Caco-2 (cell line): ENCODE results near the gene LRRC41. TPM values are rescaled to one million over a fixed set of nuclear protein-coding genes. Genes with fewer than 3 reads are reported as not detected.
"Not testable (repeated sequence)": the region's sequence is repeated elsewhere in the genome, so short reads cannot be mapped to it uniquely, and the experiment has no call there.

ENCODE experiments used
- BruUV-seq: library from RNA; stranded (reverse); fragments of 400-500 nt; replicated peaks from 2 replicates; lab custom pipeline; 2021; lab: Mats Ljungman, UMichigan
- CTCF ChIA-PET: fragments of 300-600 bp; sonication (Branson Sonifier 250); formaldehyde crosslinking; loops from one replicate; lab custom pipeline; 2022; ENCODE audit warnings: antibody characterized with exemption; lab: Charles Lee
- POLR2A ChIA-PET: fragments of 300-600 bp; sonication (Branson Sonifier 250); formaldehyde crosslinking; loops from one replicate; lab custom pipeline; 2022; ENCODE audit warnings: antibody characterized with exemption; lab: Charles Lee
- DNase-seq, 2 experiments: peaks; one replicate each; pipeline versions ENCODE4 v3.0.0 to v3.0.0-alpha.2; 2020 to 2022
- H3K27me3 ChIP-seq: replicated peaks from 2 replicates; pipeline ENCODE4 v1.6.0; 2011; ENCODE audit warnings: low read length; ENCODE audit not compliant: control insufficient read depth, insufficient read depth
- H3K36me3 ChIP-seq: 2 replicates; pipeline ENCODE4 v1.5.1; 2011; ENCODE audit warnings: low read length; ENCODE audit not compliant: control insufficient read depth, insufficient read depth
- H3K4me1 ChIP-seq: fragments of 250-450 bp; sonication (Bioruptor Pico); 2 replicates; pipeline ENCODE4 v1.5.1; 2020; ENCODE audit warnings: mild to moderate bottlenecking
- H3K4me3 ChIP-seq: 2 replicates; pipeline ENCODE4 v1.5.1; 2011; ENCODE audit warnings: low read depth, mild to moderate bottlenecking, control low read depth, low read length
- H3K9me3 ChIP-seq: fragments of 250-450 bp; sonication (Bioruptor Pico); 2 replicates; pipeline ENCODE4 v1.5.1; 2020; ENCODE audit warnings: mild to moderate bottlenecking, moderate library complexity
- H3K27ac Mint-ChIP-seq: one replicate; pipeline ENCODE4 v1.8.0; 2022; ENCODE audit warnings: mixed read lengths; ENCODE audit not compliant: unreplicated experiment
- H3K27me3 Mint-ChIP-seq: one replicate; pipeline ENCODE4 v1.8.0; 2022; ENCODE audit warnings: mixed read lengths; ENCODE audit not compliant: insufficient read depth, unreplicated experiment
- H3K36me3 Mint-ChIP-seq: one replicate; pipeline ENCODE4 v1.8.0; 2022; ENCODE audit warnings: mild to moderate bottlenecking, mixed read lengths; ENCODE audit not compliant: insufficient read depth, unreplicated experiment
- H3K4me1 Mint-ChIP-seq: one replicate; pipeline ENCODE4 v1.8.0; 2022; ENCODE audit warnings: low read depth, mixed read lengths; ENCODE audit not compliant: unreplicated experiment
- H3K4me3 Mint-ChIP-seq: one replicate; pipeline ENCODE4 v1.8.0; 2022; ENCODE audit warnings: mild to moderate bottlenecking, moderate library complexity, mixed read lengths; ENCODE audit not compliant: unreplicated experiment
- H3K9me3 Mint-ChIP-seq: one replicate; pipeline ENCODE4 v1.8.0; 2022; ENCODE audit warnings: mixed read lengths; ENCODE audit not compliant: unreplicated experiment
- intact Hi-C: fragments of 100-400 bp; cut with micrococcal nuclease; formaldehyde crosslinking; loops from one replicate; pipeline ENCODE4 v1.10.0; 2022; ENCODE audit not compliant: unreplicated experiment
- total RNA-seq: library from RNA; stranded (reverse); gene quantifications from 2 replicates; pipeline ENCODE4 v1.2.3, GENCODE V29; 2022
- TF ChIP-seq, protein P1 (sequence below), 2 experiments: fragments of 200-600 bp in 1 of 2; IDR thresholded peaks; 1 replicate in 1 of 2; 2 replicates in 1 of 2; pipeline versions ENCODE4 v1.5.1 to v1.8.0; 2011 to 2022; ENCODE audit warnings: antibody characterized with exemption in 1 of 2, control low read depth in 1 of 2, inconsistent platforms in 1 of 2, low read depth in 1 of 2, low read length in 1 of 2, mild to moderate bottlenecking in 1 of 2, moderate library complexity in 1 of 2; ENCODE audit not compliant: insufficient read depth in 1 of 2, severe bottlenecking in 1 of 2, unreplicated experiment in 1 of 2

LRRC41 gene
- total RNA-seq, 1 experiment from 2014 or later = 41.7 TPM

DNA sequence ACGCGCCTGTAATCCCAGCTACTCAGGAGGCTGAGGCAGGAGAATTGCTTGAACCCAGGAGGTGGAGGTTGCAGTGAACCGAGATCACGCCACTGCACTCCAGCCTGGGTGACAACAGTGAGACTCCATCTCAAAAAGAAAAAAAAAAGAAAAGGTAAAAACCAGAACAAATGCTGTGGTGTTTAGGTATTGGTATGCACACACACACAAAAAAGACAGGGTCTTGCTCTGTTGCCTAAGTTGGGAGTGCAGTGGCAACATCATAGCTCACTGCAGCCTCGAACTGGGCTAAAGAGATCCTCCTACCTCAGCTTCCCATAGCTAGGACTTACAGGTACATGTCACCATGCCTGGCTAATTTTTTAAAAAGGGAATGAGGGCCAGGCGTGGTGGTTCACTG, 15.9 kb upstream of the LRRC41 start:
- H3K27me3 Mint-ChIP-seq, H3K4me1 Mint-ChIP-seq, H3K4me3 ChIP-seq, POLR2A ChIA-PET, H3K36me3 ChIP-seq, BruUV-seq, H3K9me3 ChIP-seq, H3K27me3 ChIP-seq, H3K9me3 Mint-ChIP-seq, H3K27ac Mint-ChIP-seq, DNase-seq, intact Hi-C loops, H3K4me1 ChIP-seq, CTCF ChIA-PET, H3K4me3 Mint-ChIP-seq: not testable (repeated sequence)
- H3K36me3 Mint-ChIP-seq = peaks cover 20% of the 10 kb centered on the region

DNA sequence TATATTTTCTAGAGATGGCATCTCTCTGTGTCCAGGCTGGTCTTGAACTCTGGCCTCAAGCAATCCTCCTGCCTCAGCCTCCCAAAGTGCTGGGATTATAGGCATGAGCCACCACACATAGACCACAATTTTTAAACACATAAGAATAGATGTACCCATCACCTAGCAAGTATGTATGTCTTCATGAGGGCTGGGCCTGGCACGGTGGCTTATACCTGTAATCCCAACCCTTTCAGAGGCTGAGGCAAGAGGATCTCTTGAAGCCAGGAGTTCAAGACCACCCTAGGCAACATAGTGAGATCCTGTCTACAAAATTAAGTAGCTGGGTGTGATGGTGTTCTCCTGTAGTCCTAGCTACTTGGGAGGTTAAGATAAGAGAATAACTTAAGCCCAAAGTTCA, 13.9 kb upstream of the LRRC41 start:
- no TSS peak for BruUV-seq
- POLR2A ChIA-PET = interaction anchor here (0.7 kb wide), 1 partner anchor 55 kb away, joined by 3 read pairs; no protein-coding TSS in a partner anchor
- Mint-ChIP-seq H3K27me3 (no peaks in the 10 kb centered on the region), H3K9me3 (no peaks in the 10 kb centered on the region), H3K4me1 (peaks cover 8% of the 10 kb centered on the region), H3K36me3 (peaks cover 39% of the 10 kb centered on the region), H3K4me3 (no peak overlapping the region), H3K27ac (no peak overlapping the region)
- no peaks in the 10 kb centered on the region for H3K27me3 ChIP-seq
- intact Hi-C loops = no loop called here
- CTCF ChIA-PET = no interaction called here
- TF ChIP-seq, protein P1, sequence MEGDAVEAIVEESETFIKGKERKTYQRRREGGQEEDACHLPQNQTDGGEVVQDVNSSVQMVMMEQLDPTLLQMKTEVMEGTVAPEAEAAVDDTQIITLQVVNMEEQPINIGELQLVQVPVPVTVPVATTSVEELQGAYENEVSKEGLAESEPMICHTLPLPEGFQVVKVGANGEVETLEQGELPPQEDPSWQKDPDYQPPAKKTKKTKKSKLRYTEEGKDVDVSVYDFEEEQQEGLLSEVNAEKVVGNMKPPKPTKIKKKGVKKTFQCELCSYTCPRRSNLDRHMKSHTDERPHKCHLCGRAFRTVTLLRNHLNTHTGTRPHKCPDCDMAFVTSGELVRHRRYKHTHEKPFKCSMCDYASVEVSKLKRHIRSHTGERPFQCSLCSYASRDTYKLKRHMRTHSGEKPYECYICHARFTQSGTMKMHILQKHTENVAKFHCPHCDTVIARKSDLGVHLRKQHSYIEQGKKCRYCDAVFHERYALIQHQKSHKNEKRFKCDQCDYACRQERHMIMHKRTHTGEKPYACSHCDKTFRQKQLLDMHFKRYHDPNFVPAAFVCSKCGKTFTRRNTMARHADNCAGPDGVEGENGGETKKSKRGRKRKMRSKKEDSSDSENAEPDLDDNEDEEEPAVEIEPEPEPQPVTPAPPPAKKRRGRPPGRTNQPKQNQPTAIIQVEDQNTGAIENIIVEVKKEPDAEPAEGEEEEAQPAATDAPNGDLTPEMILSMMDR (IDR thresholded peaks at IDR 0.05; ENCODE audit: insufficient read depth in 1 of 2, low read depth in 1 of 2, low read length in 1 of 2, severe bottlenecking in 1 of 2, unreplicated experiment in 1 of 2) = no peak
- H3K4me1 ChIP-seq = peaks cover 5% of the 10 kb centered on the region
- DNase-seq = no peak
- H3K4me3 ChIP-seq = no peak overlapping the region
- no peaks in the 10 kb centered on the region for H3K9me3 ChIP-seq
- no peaks in the 10 kb centered on the region; the same call in 1 of the 2 replicates for H3K36me3 ChIP-seq

DNA sequence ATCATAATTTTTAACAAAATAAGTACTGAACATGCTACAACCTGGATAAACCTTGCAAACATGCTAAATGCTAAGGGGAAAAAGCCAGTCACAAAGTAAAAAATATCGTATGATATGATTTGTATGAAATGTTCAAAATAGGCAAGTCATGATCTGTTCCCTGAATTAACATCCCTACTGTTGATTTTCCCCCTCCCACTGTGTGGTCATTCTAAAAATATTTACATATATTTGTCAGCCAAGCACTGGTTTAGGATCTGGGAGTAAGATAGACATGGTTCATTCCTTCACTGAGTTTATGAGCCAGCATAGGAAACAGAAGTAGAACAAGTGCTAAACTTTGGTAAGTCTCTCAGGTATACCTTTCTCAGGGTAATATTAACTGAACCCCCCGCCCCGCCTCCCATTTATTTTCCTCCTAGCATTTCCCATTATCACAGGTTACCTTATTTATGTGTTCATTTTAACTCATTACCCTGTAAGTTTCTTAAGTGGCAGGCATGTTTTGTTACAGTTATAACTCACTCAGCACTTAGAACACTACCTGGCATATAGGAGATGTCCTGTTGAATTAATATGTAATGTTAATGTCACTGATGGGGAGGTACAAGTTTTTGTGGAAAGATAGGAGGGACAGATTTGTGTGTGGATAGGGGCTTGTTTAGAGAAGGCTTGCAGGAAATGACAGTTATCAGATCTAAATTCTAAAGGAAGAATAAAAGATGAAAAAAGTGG, 12.4 kb upstream of the LRRC41 start:
- CTCF ChIA-PET = no interaction called here
- TF ChIP-seq, protein P1 (IDR thresholded peaks at IDR 0.05; ENCODE audit: insufficient read depth in 1 of 2, low read depth in 1 of 2, low read length in 1 of 2, severe bottlenecking in 1 of 2, unreplicated experiment in 1 of 2) = no peak
- Histone ChIP-seq H3K4me3 (no peak overlapping the region), H3K36me3 (no peaks in the 10 kb centered on the region; the same call in 1 of the 2 replicates), H3K9me3 (no peaks in the 10 kb centered on the region), H3K27me3 (no peaks in the 10 kb centered on the region), H3K4me1 (peaks cover 5% of the 10 kb centered on the region)
- H3K27me3 Mint-ChIP-seq = no peaks in the 10 kb centered on the region
- POLR2A ChIA-PET = no interaction called here
- H3K27ac Mint-ChIP-seq = no peak overlapping the region
- no peak overlapping the region for H3K4me3 Mint-ChIP-seq
- peaks cover 2% of the 10 kb centered on the region for H3K4me1 Mint-ChIP-seq
- DNase-seq = no peak
- no peaks in the 10 kb centered on the region for H3K9me3 Mint-ChIP-seq
- peaks cover 54% of the 10 kb centered on the region for H3K36me3 Mint-ChIP-seq
- no TSS peak for BruUV-seq
- intact Hi-C loops = no loop called here
